H1 (cell line): ENCODE results near the gene CTNND2. TPM values are rescaled to one million over a fixed set of nuclear protein-coding genes. Genes with fewer than 3 reads are reported as not detected.

ENCODE experiments used
- CTCF ChIA-PET: fragments of 300-600 bp; sonication (Branson Sonifier 250); formaldehyde crosslinking; loops from one replicate; lab custom pipeline; 2021; ENCODE audit not compliant: partially characterized antibody; lab: Charles Lee
- POLR2A ChIA-PET: fragments of 300-600 bp; sonication (Branson Sonifier 250); formaldehyde crosslinking; loops from one replicate; lab custom pipeline; 2021; ENCODE audit warnings: inconsistent platforms; ENCODE audit not compliant: partially characterized antibody; lab: Charles Lee
- DNase-seq, 2 experiments: peaks; one replicate each; pipeline versions ENCODE4 v3.0.0 to v3.0.0-alpha.2; 2010 to 2022; ENCODE audit warnings: low spot score in 2 of 2, low read depth in 1 of 2, mixed read lengths in 1 of 2
- FAIRE-seq: peaks from 2 replicates; lab custom pipeline; 2011; peaks lifted over from hg19 to GRCh38; lab: Jason Lieb, UNC
- H2AFZ ChIP-seq: 2 replicates; pipeline ENCODE4 v1.8.1; 2012; ENCODE audit warnings: low read length, inconsistent platforms
- H2AK5ac ChIP-seq: 2 replicates; pipeline ENCODE4 v1.6.1; 2013; ENCODE audit warnings: low read depth, low read length
- H2BK120ac ChIP-seq: replicated peaks from 2 replicates; pipeline ENCODE3; 2013; ENCODE audit warnings: low read depth, low read length, inconsistent platforms
- H2BK12ac ChIP-seq: 2 replicates; pipeline ENCODE4 v1.6.1; 2013; ENCODE audit warnings: low read depth, low read length
- H2BK15ac ChIP-seq: 2 replicates; pipeline ENCODE4 v1.6.1; 2013; ENCODE audit warnings: low read length
- H2BK20ac ChIP-seq: 2 replicates; pipeline ENCODE4 v1.6.1; 2013; ENCODE audit warnings: low read length
- H2BK5ac ChIP-seq: 2 replicates; pipeline ENCODE4 v1.6.1; 2013; ENCODE audit warnings: low read depth, low read length
- H3K14ac ChIP-seq: 2 replicates; pipeline ENCODE4 v1.6.1; 2013; ENCODE audit warnings: inconsistent platforms; ENCODE audit not compliant: insufficient read length
- H3K18ac ChIP-seq: 2 replicates; pipeline ENCODE4 v1.6.1; 2013; ENCODE audit warnings: low read length; ENCODE audit errors: extremely low read depth
- H3K23ac ChIP-seq: 2 replicates; pipeline ENCODE4 v1.6.1; 2013; ENCODE audit warnings: inconsistent platforms; ENCODE audit not compliant: insufficient read length
- H3K23me2 ChIP-seq: 2 replicates; pipeline ENCODE4 v1.6.1; 2013; ENCODE audit warnings: low read depth, low read length
- H3K27ac ChIP-seq: 2 replicates; pipeline ENCODE4 v1.6.1; 2011; ENCODE audit warnings: low read depth, low read length, inconsistent platforms
- H3K27me3 ChIP-seq, 4 experiments: replicated peaks in 1 of 4; 1 replicate in 1 of 4; 2 replicates in 3 of 4; pipeline versions ENCODE4 v1.6.1 to v1.8.1; 2011 to 2013; ENCODE audit warnings: low read length in 3 of 4, mild to moderate bottlenecking in 3 of 4, inconsistent platforms in 2 of 4, mixed read lengths in 2 of 4, moderate library complexity in 1 of 4; ENCODE audit not compliant: control insufficient read depth in 3 of 4, insufficient read depth in 3 of 4; ENCODE audit errors: extremely low read depth in 1 of 4
- H3K36me3 ChIP-seq, 4 experiments: 2 replicates each; pipeline versions ENCODE4 v1.6.1 to v1.8.1; 2011 to 2013; ENCODE audit warnings: mild to moderate bottlenecking in 4 of 4, low read length in 3 of 4, moderate library complexity in 2 of 4, control low read depth in 1 of 4, inconsistent platforms in 1 of 4; ENCODE audit not compliant: insufficient read depth in 4 of 4, control insufficient read depth in 2 of 4
- H3K4ac ChIP-seq: replicated peaks from 2 replicates; pipeline ENCODE3; 2013; ENCODE audit warnings: low read length, low read depth, mixed read lengths, inconsistent platforms; ENCODE audit not compliant: insufficient read length
- H3K4me1 ChIP-seq, 4 experiments: replicated peaks in 1 of 4; 1 replicate in 1 of 4; 2 replicates in 3 of 4; pipeline versions ENCODE4 v1.6.1 to v1.8.1; 2011 to 2013; ENCODE audit warnings: low read length in 3 of 4, inconsistent platforms in 2 of 4, mixed read lengths in 1 of 4; ENCODE audit not compliant: insufficient read depth in 4 of 4, control insufficient read depth in 3 of 4
- H3K4me2 ChIP-seq, 2 experiments: 2 replicates each; pipeline versions ENCODE4 v1.6.1 to v1.8.1; 2011 to 2013; ENCODE audit warnings: low read depth in 2 of 2, low read length in 2 of 2, control low read depth in 1 of 2, inconsistent platforms in 1 of 2, mild to moderate bottlenecking in 1 of 2; ENCODE audit not compliant: insufficient read depth in 1 of 2
- H3K4me3 ChIP-seq, 4 experiments: fragments of 200-600, 300-600 bp in 1 of 4; sonication (generic), shearing (Covaris generic), sonication (Bioruptor Twin) in 1 of 4; 2 replicates each; pipeline versions ENCODE4 v1.5.1 to v1.8.1; 2011 to 2016; ENCODE audit warnings: low read length in 4 of 4, low read depth in 3 of 4, control low read depth in 2 of 4, inconsistent platforms in 2 of 4, mild to moderate bottlenecking in 2 of 4, mixed read lengths in 1 of 4, moderate library complexity in 1 of 4; ENCODE audit not compliant: insufficient read depth in 2 of 4; ENCODE audit errors: extremely low read depth in 1 of 4
- H3K56ac ChIP-seq: replicated peaks from 2 replicates; pipeline ENCODE3; 2013; ENCODE audit warnings: low read depth, mild to moderate bottlenecking, mixed read lengths, low read length, inconsistent platforms; ENCODE audit not compliant: insufficient read length
- H3K79me1 ChIP-seq: 2 replicates; pipeline ENCODE4 v1.6.1; 2013; ENCODE audit warnings: low read depth, low read length, control low read depth
- H3K79me2 ChIP-seq, 2 experiments: 2 replicates each; pipeline versions ENCODE4 v1.6.1 to v1.8.1; 2012 to 2013; ENCODE audit warnings: low read length in 2 of 2, mild to moderate bottlenecking in 2 of 2, inconsistent platforms in 1 of 2; ENCODE audit not compliant: insufficient read depth in 2 of 2, control insufficient read depth in 1 of 2
- H3K9ac ChIP-seq, 4 experiments: replicated peaks in 1 of 4; 1 replicate in 1 of 4; 2 replicates in 3 of 4; pipeline versions ENCODE4 v1.6.1 to v1.8.1; 2011 to 2013; ENCODE audit warnings: low read depth in 3 of 4, low read length in 3 of 4, control low read depth in 2 of 4, mild to moderate bottlenecking in 2 of 4, moderate library complexity in 2 of 4, inconsistent platforms in 1 of 4; ENCODE audit errors: extremely low read depth in 1 of 4
- H3K9me3 ChIP-seq, 2 experiments: 2 replicates each; pipeline versions ENCODE4 v1.6.1 to v1.8.1; 2012 to 2013; ENCODE audit warnings: mild to moderate bottlenecking in 2 of 2, moderate library complexity in 2 of 2, control low read depth in 1 of 2, inconsistent platforms in 1 of 2, low read depth in 1 of 2, low read length in 1 of 2, mixed read lengths in 1 of 2; ENCODE audit not compliant: insufficient read depth in 2 of 2
- H4K20me1 ChIP-seq, 2 experiments: replicated peaks in 1 of 2; 2 replicates each; pipeline versions ENCODE3 to v1.8.1; 2011 to 2013; ENCODE audit warnings: inconsistent platforms in 2 of 2, low read length in 2 of 2, mild to moderate bottlenecking in 1 of 2; ENCODE audit not compliant: insufficient read depth in 2 of 2, control insufficient read depth in 1 of 2
- H4K5ac ChIP-seq: 2 replicates; pipeline ENCODE4 v1.6.1; 2013; ENCODE audit warnings: low read length, low read depth, mixed read lengths, inconsistent platforms; ENCODE audit not compliant: insufficient read length
- H4K8ac ChIP-seq: 2 replicates; pipeline ENCODE4 v1.8.0; 2013; ENCODE audit warnings: mild to moderate bottlenecking, moderate library complexity, low read length, inconsistent platforms; ENCODE audit not compliant: insufficient read depth; ENCODE audit errors: extremely low read depth
- H4K91ac ChIP-seq: replicated peaks from 2 replicates; pipeline ENCODE3; 2013; ENCODE audit warnings: low read length, mixed read lengths, inconsistent platforms; ENCODE audit not compliant: insufficient read length
- CBX8 ChIP-seq: fragments of 300-800, 300-1000 bp; sonication (generic); IDR thresholded peaks from 2 replicates; pipeline ENCODE4 v1.7.1; 2016; ENCODE audit warnings: low read depth, low read length, borderline replicate concordance
- CTCF ChIP-seq, 3 experiments: IDR thresholded peaks; 1 replicate in 2 of 3; 2 replicates in 1 of 3; pipeline versions ENCODE4 v1.5.1 to v1.6.1; 2011; ENCODE audit warnings: low read length in 3 of 3, mild to moderate bottlenecking in 3 of 3, inconsistent platforms in 2 of 3, low read depth in 1 of 3, moderate library complexity in 1 of 3; ENCODE audit not compliant: insufficient read depth in 1 of 3; ENCODE audit errors: control extremely low read depth in 1 of 3
- E2F6 ChIP-seq: IDR thresholded peaks from 2 replicates; pipeline ENCODE4 v1.6.1; 2012; ENCODE audit warnings: inconsistent platforms
- GTF2F1 ChIP-seq: IDR thresholded peaks from 2 replicates; pipeline ENCODE4 v1.6.1; 2012; ENCODE audit warnings: low read depth, low read length, improper control_type of control experiment, borderline replicate concordance
- NANOG ChIP-seq: IDR thresholded peaks from 2 replicates; pipeline ENCODE4 v1.6.1; 2011; ENCODE audit warnings: low read length, low read depth, mild to moderate bottlenecking, inconsistent platforms; ENCODE audit not compliant: insufficient read depth, poor library complexity, severe bottlenecking
- POU5F1 ChIP-seq: IDR thresholded peaks from 2 replicates; pipeline ENCODE4 v1.6.1; 2011; ENCODE audit warnings: low read depth, mild to moderate bottlenecking, low read length, moderate library complexity
- RXRA ChIP-seq: IDR thresholded peaks from 2 replicates; pipeline ENCODE4 v1.6.1; 2011; ENCODE audit warnings: low read depth, mild to moderate bottlenecking, low read length, moderate library complexity; ENCODE audit not compliant: insufficient read depth
- SUZ12 ChIP-seq: fragments of 200-600 bp; sonication (generic); IDR thresholded peaks from 2 replicates; pipeline ENCODE4 v1.6.1; 2012; ENCODE audit warnings: mild to moderate bottlenecking, inconsistent platforms, low read length, moderate library complexity, mixed read lengths
- TAF7 ChIP-seq: optimal IDR thresholded peaks from 2 replicates; pipeline ENCODE3; 2011; ENCODE audit warnings: low read depth, mild to moderate bottlenecking, inconsistent platforms, low read length, moderate library complexity, borderline replicate concordance
- WGBS, 2 experiments: shearing (Covaris generic) in 1 of 2; methylation state at CpG; one replicate each; pipeline versions ENCODE4 v1.1.6 to v1.1.7; 2013 to 2015; ENCODE audit warnings: low lambda C conversion rate in 2 of 2, mixed read lengths in 2 of 2, inconsistent platforms in 1 of 2, low coverage in 1 of 2, missing lambda C conversion rate in 1 of 2; ENCODE audit not compliant: insufficient replicate concordance in 2 of 2, insufficient coverage in 1 of 2, insufficient read length in 1 of 2; ENCODE audit errors: extremely low coverage in 1 of 2, missing lambda C conversion rate in 1 of 2; 5-methylcytosine and 5-hydroxymethylcytosine counted together
- polyA plus RNA-seq, 7 experiments: library from polyadenylated mRNA; depleted of rRNA in 3 of 7; stranded (reverse) in 5 of 7; unstranded in 2 of 7; fragments of >200 nt in 5 of 7; fragments of 200-250 nt in 2 of 7; gene quantifications; 1 replicate in 5 of 7; 2 replicates in 1 of 7; 4 replicates in 1 of 7; pipeline versions ENCODE4 v1.2.1 to v1.2.3, GENCODE V29; 2011 to 2013; ENCODE audit warnings: missing spikeins in 2 of 7, mixed read lengths in 2 of 7
- total RNA-seq: library from RNA; stranded (reverse); fragmentation: NEBNext Ultra II Directional; extraction: Animal tissue kit (Norgen Biotek cat#: 25700); gene quantifications from 2 replicates; pipeline ENCODE4 v1.2.1, GENCODE V29; 2021

CTNND2 gene
- total and polyA plus RNA-seq, 2 of the 8 experiments (the other 6 are each of a cell fraction or from before 2014, with no cell fraction given) = 7.4 to 14.2 TPM

- FAIRE-seq (no peak), DNase-seq (no peak)
- no peak overlapping the region for H2BK120ac ChIP-seq
- no peak overlapping the region for H3K9ac ChIP-seq
- no peak overlapping the region for H3K27ac ChIP-seq
- no peak overlapping the region for H4K91ac ChIP-seq
- no peak overlapping the region for H3K18ac ChIP-seq
- no peak overlapping the region for H3K56ac ChIP-seq
- H4K5ac ChIP-seq = no peak overlapping the region
- no peak overlapping the region for H2BK5ac ChIP-seq
- peaks cover 0 to 3% (median 0%) of the 10 kb centered on the region in 4 experiments; a peak in 1 of 7 replicates for H3K4me1 ChIP-seq
- H4K8ac ChIP-seq = no peak overlapping the region
- no peak overlapping the region for H3K4ac ChIP-seq
- H2BK20ac ChIP-seq = no peak overlapping the region
- no peak overlapping the region for H3K14ac ChIP-seq
- POLR2A ChIA-PET = no interaction called here
- no peak overlapping the region for H3K4me3 ChIP-seq
- H2BK15ac ChIP-seq = no peak overlapping the region
- peaks cover 0 to 2% (median 0%) of the 10 kb centered on the region in 4 experiments; a peak in 1 of 7 replicates for H3K27me3 ChIP-seq
- no peak overlapping the region for H2AK5ac ChIP-seq
- WGBS, 2 experiments = 88% methylated on average over 3 of the region's 3 CpGs; no CpG with 5 or more reads in 1 of the 2 experiments
- TF ChIP-seq CTCF (IDR thresholded peaks at IDR 0.05; ENCODE audit: control extremely low read depth in 1 of 3, insufficient read depth in 1 of 3, low read depth in 1 of 3, low read length in 3 of 3) (no peak), NANOG (no peak), E2F6 (no peak), GTF2F1 (no peak), RXRA (no peak), POU5F1 (no peak), SUZ12 (no peak), CBX8 (no peak), TAF7 (no peak)
- no peak overlapping the region for H2AFZ ChIP-seq
- H4K20me1 ChIP-seq = no peaks in the 10 kb centered on the region
- no peaks in the 10 kb centered on the region; the same call in 1 of the 2 replicates for H3K79me1 ChIP-seq
- H3K9me3 ChIP-seq = no peaks in the 10 kb centered on the region
- H3K36me3 ChIP-seq = no peaks in the 10 kb centered on the region
- no peak overlapping the region for H3K23ac ChIP-seq
- no peak overlapping the region for H3K4me2 ChIP-seq
- H3K23me2 ChIP-seq = no peaks in the 10 kb centered on the region
- CTCF ChIA-PET = interaction anchor here (0.7 to 1.4 kb wide), 12 partner anchors 8 to 361 kb away, joined by 3 to 5 read pairs (median 3); no protein-coding TSS in a partner anchor
- H2BK12ac ChIP-seq = no peak overlapping the region
- no peaks in the 10 kb centered on the region for H3K79me2 ChIP-seq
Measured at GRCh38 chr5:11050596-11051304, 853.5 kb downstream of the CTNND2 start.
